Activated gamma-delta T cell treated with anti-CD3 and anti-CD28 coated beads, Interleukin-2, amount 50 U/mL, for 16 hours (primary cell): ENCODE measurements around the gene RAET1L.
"Not testable (repeated sequence)": the region's sequence is repeated elsewhere in the genome, so short reads cannot be mapped to it uniquely, and the experiment has no call there.

Source experiments
- DNase-seq: peaks from one replicate; pipeline ENCODE4 v3.0.0-alpha.2; 2020; ENCODE audit warnings: low read depth

The RAET1L gene, protein sequence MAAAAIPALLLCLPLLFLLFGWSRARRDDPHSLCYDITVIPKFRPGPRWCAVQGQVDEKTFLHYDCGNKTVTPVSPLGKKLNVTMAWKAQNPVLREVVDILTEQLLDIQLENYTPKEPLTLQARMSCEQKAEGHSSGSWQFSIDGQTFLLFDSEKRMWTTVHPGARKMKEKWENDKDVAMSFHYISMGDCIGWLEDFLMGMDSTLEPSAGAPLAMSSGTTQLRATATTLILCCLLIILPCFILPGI

DNA sequence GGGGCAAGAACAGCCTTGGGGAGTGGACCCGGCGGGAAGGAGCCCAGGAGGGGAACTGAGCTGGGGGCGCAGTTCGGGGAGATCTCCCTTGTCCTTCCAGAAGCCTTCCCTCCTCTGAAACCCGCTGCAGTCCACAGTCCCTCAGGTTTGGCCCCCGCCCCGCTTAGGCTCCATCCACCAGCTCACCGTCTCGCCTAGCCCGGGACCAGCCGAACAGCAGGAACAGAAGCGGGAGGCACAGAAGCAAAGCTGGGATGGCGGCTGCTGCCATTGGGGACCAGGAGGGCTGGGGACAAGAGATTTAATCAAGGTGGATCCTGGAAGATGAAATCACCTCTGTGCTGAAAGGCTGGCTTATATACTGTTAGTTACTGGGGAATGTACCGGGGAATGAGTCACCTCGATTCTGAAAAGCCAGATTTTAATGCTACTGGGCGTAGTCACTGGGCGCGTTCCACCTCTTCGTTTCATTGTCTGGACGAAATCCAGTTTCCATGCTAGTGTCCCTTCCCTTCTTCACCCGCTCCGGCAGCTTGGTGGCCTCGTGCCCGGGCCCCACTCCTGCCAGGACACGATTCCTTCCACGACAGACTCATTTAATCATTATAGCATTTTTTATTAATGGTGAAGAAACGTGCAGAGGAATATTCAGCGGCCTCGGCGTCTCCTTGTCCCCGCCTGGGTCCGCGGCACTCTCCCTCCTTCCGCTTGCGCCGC is at the start of gene RAET1L:
Gene RAET1L (minus strand): TSS at position 332 of the 717 bp plus-strand sequence. CDS start 61 bp downstream, at position 271.
- no peak for DNase-seq

DNA sequence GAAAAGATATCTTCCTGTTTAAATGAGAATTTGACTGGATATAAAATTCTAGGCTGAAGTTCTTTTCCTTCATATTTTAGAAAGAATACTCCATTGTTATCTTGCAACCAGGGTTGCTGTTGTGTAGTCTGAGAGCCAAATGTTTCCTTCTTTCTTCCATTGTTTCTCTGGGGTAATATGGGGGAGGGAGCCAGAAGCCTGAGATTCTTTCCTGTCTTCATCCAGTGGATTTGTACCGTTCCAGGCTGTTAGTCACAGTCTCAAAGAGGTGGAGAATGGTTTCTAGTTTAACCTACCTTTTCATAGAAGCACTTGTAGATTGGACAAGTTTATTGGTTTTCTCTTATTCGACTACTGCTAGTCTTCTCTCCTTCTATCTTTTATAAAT is 49.7 kb upstream of the RAET1L start:
- no peak for DNase-seq

DNA sequence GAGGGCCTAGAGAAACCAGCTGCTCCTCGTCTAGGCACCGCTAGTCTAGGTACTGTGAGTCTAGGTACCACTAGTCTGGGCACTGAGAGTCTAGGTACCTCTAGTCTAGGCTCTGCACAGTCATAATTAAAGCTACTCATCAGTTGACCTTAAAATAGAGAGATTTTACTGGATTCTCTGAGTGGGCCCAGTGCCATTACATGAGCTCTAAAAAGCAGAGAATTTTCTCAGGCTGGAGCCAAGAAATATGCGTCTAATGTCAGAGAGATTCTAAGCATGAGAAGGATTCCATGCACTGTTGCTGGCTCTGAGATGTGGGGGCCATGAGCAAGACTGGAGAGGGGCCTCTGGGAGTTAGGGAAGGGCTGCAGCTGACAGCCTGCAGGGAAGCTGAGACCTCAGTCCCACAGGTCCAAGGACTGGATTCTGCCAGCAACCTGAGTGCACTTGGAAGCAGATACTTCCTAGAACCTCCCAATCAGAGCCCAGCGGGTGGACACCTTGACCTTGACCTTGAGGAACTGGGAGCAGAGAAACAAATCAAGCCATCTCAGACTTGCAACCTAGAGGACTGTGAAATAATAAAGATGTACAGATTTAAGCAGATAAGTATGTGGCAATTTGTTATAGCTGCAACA is 49.2 kb upstream of the RAET1L start:
- DNase-seq: not testable (repeated sequence)

DNA sequence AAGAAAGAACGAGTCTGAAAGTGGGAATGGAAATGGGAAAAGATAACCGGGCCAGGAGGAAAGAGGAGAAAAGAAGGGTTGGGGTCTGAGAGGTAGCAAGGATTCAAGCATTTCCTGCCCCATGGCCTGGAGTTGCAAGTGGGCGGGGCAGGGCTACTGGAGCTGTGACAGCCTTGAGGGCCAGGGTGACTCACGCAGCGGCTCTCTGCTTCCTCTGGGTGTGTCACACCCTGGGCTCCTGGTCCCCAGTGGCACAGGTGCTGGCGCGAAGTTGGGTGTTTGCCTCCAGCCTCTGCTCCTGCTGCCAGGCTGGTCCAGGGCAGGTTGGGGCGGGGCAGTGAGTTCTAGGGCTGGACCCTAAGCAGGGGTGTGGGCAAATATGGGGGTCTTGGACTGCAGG is 46.9 kb upstream of the RAET1L start:
- DNase-seq: peak; percentile 38

DNA sequence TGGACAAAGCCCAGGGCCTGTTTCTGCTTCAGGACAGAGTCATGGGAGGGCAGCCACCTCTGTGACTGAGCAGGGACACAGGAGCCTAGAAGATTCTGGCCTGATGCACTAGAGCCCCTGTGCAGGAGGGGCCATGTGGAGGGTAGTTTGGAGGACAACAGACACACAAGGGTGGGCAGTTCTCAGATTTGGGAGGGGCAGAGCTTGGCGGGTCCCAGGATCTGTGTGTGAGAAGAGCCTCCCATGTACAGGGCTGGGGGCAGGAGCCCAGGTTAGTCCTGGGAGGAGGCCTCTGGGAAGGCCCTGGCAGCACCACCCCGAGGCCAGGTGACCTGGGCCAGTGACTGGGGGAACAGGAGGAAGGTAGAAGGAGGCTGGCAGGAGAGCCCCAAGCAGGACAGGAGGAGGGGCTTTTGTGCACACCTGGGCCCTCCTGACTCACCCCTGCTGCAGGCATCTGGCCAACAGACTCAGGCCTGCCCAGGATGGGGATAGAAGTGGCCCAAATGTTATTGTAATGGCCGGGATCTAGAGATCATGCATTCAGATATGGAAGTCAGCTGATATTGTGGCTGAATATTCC is 45.0 kb upstream of the RAET1L start:
- DNase-seq: no peak

DNA sequence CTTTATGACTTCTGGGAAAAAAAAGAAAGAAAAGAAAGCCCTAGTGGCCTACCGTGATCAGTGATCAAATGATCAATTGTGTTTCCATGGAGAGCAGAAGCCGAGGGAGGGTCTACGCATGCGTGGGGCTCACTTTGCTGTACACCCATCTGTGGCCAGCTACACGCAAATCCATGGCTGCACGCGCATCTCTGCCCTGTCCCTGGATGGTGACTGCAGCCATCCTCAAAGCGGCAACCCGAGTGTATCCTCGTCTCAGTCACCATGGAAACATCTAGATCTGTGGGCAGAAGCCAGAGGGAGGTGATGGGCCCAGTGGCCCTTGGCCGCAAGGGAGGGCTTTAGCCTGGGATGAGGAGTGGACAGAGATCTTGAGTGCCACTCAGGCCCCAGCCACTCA is 44.4 kb upstream of the RAET1L start:
- no peak for DNase-seq

DNA sequence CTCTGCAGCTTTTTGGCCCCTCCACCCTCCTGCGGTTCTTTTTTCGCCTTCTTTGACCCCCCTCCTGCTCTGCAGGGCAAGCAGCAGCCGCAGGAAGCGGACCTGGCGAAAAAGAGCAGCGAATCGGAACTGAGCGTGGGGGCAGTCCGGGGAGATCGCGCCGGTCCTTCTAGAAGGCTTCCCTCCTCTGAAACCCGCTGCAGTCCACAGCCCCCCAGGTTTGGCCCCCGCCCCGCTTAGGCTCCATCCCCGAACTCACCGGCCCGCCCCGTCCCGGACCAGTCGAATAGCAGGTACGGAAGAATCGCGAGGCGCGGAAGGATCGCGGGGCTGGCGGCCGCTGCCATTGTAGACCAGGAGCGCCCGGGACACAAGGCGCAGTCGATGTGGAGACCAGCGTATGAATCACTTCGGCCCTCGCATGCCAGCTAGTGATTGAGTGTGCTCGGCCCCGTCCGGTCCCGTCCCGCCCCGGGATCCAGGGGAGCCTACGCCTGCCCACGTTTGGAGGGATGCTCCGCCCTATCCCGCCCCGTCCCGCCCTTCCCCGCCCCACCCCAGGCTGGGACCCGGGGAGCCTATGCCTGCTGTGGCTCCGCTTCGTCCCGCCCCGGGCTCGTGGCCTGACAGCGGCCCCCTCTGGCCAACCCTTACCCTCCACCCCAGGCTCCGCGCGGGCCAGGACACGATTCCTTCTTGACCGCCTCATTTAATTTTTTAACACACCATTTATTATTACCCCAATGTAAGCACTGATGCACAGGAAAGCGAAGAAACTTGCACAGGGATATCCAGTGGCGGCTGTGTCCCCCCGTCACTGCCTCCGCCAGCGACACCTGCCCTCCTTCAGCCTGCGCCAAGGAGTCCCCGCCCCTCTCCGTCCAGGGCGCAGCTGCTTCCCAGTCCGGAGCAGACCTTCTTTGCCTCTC is 43.7 kb upstream of the RAET1L start, which contains the start of gene ULBP3:
Gene ULBP3 (minus strand): TSS at position 402 of the 929 bp plus-strand sequence. CDS start 55 bp downstream, at position 347.
- DNase-seq: peak; percentile 48

DNA sequence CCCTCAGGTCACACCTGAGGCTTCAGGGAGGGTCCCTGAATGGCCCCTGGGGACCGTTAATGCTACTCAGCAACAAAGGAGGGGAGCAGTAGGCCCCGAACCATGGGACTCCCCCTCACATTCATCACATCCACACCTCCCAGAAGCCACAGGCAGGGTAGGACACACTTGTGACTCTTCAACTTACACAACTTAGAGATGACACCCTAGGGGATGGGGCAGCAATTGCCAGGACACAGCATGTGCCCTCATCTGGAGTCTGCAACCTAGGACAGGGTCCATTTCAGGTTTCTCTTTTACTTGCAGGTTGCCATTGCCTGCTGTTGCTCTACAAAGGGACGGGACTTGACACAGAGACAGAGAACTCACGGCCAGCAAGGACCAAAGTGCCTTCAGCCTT is 42.8 kb upstream of the RAET1L start:
- DNase-seq: no peak

DNA sequence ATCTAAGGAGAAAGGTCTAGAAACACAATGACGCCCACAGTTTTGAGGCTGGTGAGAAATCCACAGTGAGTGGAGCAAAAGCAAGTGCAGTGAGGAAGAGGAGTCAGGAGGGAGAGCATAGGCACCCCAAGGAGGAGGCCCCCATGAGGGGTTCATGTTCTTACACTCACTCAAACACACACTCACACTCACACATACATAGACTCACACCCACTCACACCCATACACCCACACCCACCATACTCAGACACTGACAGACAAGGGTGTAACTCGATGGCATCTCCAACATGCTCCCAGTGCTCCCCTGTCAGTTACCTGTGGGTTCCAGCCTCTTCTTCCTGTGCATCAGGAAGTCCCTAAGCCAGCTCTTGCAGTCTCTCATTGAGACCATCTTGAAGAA is 39.8 kb upstream of the RAET1L start:
- no peak for DNase-seq

DNA sequence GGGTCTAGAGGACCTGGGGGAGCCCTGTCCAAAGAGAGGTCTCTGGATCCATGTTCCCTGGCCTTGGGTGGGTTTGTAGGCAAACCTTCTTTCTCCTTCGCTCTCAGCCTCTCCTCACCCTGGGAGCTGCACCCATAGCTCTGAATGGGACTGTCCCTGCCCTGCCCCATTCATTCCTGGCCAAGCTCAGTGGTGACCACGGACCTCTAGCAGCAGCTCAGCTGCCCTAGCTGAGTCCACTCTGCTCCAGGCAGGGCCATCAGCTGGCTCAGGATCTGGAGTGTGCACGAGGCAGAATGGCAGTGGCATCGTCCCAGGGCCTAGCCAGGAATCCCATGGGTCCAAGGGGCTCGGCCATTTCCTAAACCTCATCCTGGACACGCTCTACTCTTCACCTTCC is 38.3 kb upstream of the RAET1L start:
- DNase-seq: no peak

DNA sequence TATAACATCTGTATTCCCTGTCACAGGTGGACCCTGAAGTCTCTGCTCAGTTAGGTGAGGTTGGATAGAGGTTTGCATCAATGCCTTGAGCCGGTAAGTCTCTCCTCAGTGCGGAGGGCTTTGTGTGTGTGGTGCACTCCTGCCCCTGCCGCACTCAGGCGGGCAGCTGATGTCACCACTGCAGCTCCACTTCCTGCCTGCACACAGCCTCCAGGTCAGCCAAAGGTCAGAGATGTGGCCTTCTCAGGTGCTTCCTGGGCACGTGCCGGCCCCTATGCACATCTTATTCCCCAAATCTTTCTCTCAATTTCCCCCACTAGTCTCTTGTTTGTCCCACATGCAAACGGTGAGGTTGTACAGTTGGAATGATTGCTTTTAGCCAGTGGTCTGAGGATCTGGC is 34.6 kb upstream of the RAET1L start:
- DNase-seq: not testable (repeated sequence)

DNA sequence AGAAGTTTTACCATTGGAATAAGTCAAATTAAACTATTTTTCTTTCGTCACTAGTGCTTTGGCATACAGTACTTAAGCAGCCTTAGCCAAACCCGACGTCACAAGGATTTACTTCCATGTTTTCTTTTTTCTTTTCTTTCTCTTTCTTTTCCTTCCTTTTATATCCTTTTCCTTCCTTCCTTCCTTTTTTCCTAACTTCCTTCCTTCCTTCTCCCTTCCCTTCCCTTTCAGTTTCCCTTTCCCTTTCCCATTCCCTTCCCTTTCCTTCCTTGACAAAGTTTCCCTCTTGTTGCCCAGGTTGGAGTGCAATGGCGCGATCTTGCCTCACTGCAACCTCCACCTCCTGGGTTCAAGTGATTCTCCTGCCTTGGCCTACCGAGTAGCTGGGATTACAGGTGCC is 33.7 kb upstream of the RAET1L start:
- no peak for DNase-seq

DNA sequence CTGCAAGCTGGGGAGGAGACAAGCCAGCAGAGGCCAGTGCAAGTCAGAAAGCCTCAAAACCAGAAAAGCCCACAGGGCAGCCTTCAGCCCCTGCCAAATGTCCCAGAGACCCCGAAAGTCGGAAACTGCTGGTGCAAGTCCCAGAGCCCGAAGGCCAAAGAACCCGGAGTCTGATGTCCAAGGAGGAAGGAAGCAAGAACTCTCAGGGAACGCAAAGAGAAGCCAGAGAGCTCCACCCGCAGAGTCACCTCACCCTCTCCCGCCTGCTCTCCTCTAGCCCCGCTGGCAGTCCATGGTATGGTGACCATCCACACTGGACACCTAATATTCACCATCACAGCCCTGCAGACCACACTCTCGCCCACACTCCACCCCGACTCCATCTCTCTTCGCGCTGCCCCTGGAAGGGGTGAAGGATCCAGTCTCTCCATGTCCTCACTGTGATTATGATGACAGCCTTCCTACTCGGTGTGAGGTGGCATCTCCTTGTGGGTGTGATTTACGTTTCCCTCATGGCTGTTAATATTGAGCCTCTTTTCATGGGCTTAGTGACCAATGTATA is 33.0 kb upstream of the RAET1L start:
- DNase-seq: no peak

DNA sequence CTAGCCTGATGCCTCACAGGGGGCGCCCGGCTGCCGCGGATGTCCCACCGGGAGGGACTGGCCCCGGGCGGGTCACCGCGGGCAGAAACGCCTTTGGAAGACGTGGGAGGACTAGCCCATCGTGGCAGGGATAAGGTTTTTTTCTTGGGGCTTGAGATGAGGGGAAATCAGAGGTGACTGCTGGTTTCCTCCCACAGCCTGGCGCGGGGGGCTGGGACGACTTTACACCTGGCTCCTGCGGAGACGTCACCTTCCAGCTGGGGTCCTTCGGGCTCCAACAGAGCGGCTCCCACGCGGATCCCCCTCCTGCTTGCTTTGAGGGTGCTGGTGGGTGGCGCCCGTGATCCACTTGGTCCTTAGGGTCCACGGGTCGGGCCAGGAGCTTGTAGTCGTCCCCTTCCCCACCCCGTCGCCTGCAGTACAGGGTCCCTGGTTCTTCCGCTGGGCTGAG is 32.2 kb upstream of the RAET1L start:
- DNase-seq: no peak

DNA sequence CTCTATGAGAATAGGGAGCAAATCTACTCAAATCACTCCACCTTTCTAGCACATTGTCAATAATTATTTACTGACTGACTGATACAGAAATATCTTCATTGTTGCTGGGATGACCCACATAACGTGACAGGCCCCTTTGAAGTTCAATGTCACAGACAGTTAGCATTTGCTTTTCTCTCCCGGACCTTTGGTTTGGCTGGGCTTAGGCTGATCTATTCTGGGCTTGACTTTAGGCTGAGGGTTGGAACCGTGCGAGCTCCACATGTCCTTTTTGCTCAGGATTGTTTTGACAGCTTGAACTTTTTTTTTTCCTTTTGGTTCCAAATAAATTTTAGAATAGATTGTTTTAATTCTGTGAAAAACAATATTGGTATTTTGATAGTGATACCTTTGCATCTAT is 31.6 kb upstream of the RAET1L start:
- no peak for DNase-seq

DNA sequence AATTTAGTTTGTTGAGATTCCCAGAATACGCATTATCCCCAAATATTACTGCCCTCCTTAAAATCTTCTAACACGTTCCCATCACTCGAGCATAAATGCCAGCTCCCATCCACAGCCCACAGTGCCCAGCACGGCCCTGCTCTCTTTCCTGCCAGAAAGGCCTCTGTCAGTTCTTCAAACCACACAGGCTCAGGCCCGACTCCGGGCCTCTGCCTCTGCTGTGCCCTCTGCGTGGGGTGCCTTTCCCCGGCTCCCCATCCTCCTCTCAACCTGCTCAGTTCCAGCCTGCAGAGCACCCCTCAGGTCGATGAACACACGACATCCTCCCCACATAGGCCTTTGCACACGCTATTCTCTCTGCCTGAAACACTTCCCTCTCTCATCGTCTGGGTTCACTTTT is 30.8 kb upstream of the RAET1L start:
- no peak for DNase-seq

DNA sequence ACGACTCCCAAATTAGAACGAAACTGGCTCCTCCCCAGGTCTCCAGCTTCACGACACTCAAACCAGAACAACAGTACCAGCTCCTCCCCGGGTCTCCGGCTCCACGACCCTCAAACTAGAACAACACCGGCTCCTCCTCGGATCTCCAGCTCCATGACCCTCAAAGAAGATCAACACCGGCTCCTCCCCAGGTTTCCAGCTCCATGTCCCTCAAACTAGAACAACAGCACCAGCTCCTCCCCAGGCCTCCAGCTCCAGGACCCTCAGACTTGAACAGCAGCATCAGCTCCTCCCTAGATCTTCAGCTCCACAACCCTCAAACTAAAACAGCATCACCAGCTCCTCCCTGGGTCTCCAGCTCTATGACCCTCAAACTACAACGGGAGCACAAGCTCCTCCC is 29.8 kb upstream of the RAET1L start:
- DNase-seq: no peak

DNA sequence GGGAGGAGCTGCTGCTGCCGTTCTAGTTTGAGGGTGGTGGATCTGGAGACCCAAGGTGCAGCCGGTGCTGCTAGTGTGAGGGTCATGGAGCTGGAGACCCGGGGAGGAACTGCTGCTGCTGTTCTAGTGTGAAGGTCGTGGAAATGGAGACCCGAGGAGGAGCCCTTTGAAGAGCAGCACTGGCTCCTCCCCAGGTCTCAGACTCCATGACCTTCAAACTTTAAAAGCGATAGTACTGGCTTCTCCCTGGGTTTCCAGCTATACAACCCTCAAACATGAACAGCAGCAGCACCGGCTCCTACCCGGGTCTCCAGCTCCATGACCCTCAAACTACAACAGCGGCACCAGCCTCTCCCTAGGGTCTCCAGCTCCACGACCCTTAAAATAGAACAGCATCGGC is 28.1 kb upstream of the RAET1L start:
- DNase-seq: no peak

DNA sequence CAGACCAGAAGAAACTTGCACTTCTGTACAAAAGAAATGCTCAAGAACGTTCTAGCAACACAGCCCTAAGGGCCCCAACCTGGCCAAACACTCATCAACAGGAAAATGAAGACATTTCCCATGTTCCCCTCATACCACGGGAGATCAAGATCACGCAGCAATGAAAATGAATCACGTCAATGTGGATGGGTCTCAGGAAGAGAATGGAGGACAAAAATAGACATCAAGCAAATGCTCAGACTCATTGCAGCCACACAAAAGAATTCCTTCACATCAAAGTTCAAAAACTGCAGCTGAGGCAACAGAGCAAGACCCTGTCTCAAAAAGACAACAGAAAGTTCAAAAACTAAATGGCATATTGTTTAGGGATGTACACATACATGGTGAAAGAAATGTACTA is 25.5 kb upstream of the RAET1L start:
- no peak for DNase-seq

DNA sequence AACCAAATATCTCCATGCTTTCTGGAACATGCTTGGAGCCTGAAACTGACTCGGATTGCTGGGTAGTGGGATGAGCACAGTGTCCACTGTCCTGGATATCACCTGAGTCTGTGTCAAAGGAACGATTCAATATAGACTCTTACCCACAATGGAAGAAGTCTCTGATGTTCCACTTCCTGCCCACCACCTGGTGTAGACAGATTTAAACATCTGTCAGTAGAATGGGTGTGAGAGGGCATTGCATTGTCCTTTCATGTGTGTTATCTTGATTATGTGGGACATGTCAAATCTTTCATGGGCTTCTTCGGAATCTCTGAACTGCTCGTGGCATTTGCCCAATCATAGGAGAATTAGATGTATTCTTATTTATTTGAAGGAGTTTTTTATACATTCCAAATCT is 22.8 kb upstream of the RAET1L start:
- DNase-seq: no peak

DNA sequence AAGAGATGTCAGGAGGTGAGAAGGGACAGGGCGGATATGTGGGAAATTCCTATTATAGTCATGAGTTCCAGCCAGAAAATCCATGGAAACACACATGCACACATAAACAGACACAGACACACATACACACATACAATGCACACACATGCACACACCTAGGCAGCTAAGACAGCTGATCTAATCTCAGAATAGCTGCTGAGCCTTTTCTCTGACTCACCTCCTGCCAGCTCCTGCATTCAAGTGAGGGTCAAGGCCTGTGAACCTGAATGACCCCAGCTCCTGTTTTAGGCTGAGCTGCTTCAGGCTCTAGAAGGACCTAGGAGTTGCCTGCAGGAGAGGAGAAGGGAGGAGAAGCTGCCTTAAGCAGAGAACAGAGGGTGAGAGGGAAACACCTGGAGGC is 21.6 kb upstream of the RAET1L start:
- DNase-seq: no peak
